Measurements from ENCODE around the gene CHST3.
"Not testable (repeated sequence)": the region's sequence is repeated elsewhere in the genome, so short reads cannot be mapped to it uniquely, and the experiment has no call there.

GRCh38 chr10:71967958-71968357 lies 3.8 kb downstream of the CHST3 start:
- TF ChIP-seq, protein P1, sequence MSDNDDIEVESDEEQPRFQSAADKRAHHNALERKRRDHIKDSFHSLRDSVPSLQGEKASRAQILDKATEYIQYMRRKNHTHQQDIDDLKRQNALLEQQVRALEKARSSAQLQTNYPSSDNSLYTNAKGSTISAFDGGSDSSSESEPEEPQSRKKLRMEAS (IDR thresholded peaks at IDR 0.05; ENCODE audit: low read depth, low read length) = not testable (repeated sequence)
- TF ChIP-seq EZH2 (IDR thresholded peaks at IDR 0.05; ENCODE audit: borderline replicate concordance, control insufficient read depth, low read depth, low read length); BHLHE40 (IDR thresholded peaks at IDR 0.05; ENCODE audit: borderline replicate concordance in 1 of 2, low read depth in 2 of 2, low read length in 1 of 2); PBX3 (IDR thresholded peaks at IDR 0.05; ENCODE audit: insufficient replicate concordance, low read depth, low read length); HCFC1 (IDR thresholded peaks at IDR 0.05; ENCODE audit: low read length); CTCF (IDR thresholded peaks at IDR 0.05 in 2 of 3, conservative IDR thresholded peaks at IDR 0.05 in 1 of 3; ENCODE audit: control insufficient read depth in 2 of 3, extremely low read depth in 1 of 3, insufficient read depth in 1 of 3, low read depth in 3 of 3, low read length in 3 of 3): not testable (repeated sequence)

Data from GM12878 (cell line).